ENCODE measurements around the gene CCDC106.
A peak's percentile ranks its signal among the peaks of the same experiment; 100 is the strongest.

The CCDC106 gene

DNA sequence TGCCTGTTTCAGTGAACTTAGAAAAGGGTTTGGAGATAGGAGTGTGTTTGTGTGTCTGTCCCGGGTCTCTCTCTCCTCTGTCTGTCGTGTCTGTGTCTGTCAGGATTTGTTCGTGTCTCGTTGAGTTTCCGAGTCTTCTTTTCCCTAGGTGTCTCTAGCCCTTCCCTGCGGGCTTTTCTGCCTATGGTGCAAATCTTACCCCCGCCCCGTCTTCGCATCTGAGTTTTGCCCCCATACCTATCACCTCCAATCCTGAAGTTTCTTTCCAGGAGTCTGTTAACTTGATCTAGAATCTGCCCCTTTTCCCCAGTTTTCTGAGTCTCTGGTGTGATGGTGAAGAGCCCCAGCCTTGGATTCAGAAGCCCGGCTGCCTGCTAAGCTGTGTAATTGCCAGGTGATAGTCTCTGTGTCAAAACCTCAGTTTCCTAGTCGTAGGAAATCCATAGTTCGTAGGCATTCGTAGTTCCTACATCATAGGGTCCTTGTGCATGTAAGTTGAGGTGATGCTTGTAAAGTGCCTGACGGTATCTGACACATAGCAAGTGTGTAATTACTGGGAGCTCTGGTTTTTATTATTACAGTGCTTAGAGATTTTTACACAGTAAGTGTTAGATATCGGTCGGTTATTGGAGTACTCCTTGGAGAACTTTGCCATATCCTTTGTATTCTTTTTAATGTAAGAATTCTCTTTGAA lies 27.8 kb downstream of the CCDC106 start:
- peak overlapping the region; percentile 93 for H3K4me3 ChIP-seq (ENCODE audit: low read length)
- no peak for DNase-seq (ENCODE audit: low read depth, low spot score)

DNA sequence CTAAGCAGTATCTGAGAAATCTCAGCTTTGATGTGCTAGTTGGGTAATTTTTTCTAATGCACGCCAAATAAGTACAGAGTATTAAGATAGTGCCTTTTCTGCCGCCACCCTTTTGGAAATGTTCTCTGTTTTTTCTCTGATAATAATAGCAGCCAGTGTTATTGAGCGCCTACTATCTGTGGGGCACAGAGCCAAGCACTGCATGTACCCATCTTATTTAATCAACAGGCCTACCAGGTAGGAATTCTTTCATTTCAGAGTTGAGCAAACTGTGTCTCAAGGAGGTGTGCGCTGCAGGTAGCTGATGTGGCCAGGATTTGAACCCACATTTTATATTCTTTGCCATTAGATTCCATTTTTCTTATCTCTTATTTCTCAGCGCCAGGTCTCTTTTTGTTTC lies 28.4 kb downstream of the CCDC106 start:
- DNase-seq (ENCODE audit: low read depth, low spot score), result no peak
- H3K4me3 ChIP-seq (ENCODE audit: low read length), result peak overlapping the region; percentile 93

- DNase-seq (ENCODE audit: low read depth, low spot score), result no peak
- H3K4me3 ChIP-seq (ENCODE audit: low read length), result no peak overlapping the region
Observed at GRCh38 chr19:55676889-55677505, 29.0 kb downstream of the CCDC106 start.

DNA sequence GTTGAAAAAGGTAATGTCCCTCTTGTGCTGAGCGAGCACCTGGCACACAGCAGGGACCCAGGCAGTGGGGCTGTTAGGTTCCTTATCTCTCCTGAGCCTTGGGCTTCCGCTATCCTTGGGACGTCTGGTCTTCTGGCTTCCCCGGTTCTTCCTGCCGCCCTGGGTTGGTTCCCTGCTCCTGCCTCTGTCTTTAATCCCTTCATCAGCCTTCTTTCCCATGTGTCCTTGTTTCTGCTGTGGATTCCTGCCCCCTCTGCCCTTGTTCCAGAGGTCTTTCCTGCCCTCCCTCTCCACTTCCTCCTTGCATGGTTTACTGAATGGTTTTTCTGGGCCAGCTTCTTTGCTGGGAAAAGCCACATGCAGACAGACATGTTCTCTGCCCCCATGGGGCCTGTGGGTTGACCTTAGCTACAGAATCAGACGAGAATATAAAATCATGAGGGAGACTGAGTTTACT lies 29.6 kb downstream of the CCDC106 start:
- DNase-seq (ENCODE audit: low read depth, low spot score), result no peak
- H3K4me3 ChIP-seq (ENCODE audit: low read length), result no peak overlapping the region

GRCh38 chr19:55678121-55678671 lies 30.2 kb downstream of the CCDC106 start:
- no peak overlapping the region for H3K4me3 ChIP-seq (ENCODE audit: low read length)
- DNase-seq (ENCODE audit: low read depth, low spot score), result no peak

- no peak overlapping the region for H3K4me3 ChIP-seq (ENCODE audit: low read length)
- DNase-seq (ENCODE audit: low read depth, low spot score), result no peak
Observed at GRCh38 chr19:55679343-55680257, 31.6 kb downstream of the CCDC106 start.

DNA sequence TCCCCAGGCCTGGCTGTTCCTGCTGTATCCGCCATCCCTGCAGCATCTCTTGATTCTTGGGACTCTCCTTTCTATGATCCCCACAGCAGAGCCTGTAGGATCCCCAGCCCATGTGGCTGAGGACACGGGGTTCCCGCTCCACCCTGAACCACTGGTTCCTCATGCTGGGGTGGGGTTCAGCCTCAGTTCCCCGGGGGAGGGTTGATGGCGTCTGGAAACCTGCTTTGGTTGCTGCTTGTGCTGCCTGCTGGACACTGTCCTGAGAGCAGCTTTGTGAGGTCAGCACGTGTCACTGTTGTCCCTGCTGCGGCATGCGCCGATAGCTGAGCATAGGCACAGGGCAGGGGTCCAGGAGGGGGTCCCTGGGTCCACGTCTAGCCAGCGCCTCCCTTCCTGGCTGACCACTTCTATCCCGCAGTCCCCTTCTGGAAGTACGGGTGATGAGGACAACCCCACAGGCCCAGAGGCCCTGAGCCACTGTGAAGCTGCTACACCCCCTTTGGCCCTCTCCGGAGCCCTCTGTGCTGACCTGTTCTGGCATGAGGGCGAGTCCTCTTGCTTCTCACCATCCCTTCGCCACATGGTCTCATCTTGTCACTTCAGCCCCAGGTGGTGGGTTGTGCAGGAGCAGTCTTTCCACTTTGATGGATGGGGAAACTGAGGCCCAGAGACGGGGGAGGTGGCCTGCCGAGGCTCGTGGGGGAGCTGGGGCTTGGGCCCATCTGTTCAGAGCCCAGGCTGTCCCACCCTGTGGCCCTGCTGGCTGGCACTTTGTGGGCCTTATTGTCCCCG lies 32.5 kb downstream of the CCDC106 start:
- DNase-seq (ENCODE audit: low read depth, low spot score), result no peak
- no peak overlapping the region for H3K4me3 ChIP-seq (ENCODE audit: low read length)

- no peak for DNase-seq (ENCODE audit: low read depth, low spot score)
- H3K4me3 ChIP-seq (ENCODE audit: low read length), result no peak overlapping the region
Observed at GRCh38 chr19:55681131-55682092, 33.4 kb downstream of the CCDC106 start.

DNA sequence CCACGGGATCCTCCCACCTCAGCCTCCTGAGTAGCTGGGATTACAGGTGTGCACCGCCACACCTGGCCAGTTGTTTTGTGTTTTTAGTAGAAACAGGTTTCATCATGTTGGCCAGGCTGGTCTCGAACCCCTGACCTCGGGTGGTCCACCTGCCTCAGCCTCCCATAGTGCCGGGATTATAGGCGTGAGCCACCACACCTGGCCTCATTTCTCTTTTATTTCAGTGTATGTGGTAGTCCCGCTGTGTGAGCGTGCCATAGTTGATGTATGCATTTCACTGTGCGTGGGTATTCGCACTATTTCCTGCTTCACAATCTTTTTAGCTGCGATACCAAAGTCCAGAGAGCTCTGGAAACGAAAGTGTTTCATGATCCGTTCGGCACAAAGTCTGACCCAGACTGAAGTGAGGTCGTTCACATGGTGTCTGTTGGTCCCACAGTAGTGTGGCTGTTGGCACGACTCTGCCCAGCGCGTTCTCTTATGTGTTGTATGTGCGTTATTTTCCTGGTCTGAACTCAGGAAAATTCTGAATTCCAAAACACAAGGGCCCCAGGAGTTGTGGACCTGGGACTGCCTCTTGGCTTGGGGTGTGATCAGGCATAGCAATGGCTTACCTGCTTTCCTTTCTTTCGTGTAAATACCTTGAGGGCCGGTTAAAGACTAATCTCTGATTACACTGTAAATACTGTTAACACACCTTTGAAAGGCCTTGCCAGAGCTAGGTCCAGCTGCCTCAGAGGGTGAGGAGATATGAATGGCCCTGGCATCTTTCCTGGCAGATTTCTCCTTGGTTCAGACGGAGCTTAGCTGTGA lies 35.6 kb downstream of the CCDC106 start:
- H3K4me3 ChIP-seq (ENCODE audit: low read length), result no peak overlapping the region
- no peak for DNase-seq (ENCODE audit: low read depth, low spot score)

DNA sequence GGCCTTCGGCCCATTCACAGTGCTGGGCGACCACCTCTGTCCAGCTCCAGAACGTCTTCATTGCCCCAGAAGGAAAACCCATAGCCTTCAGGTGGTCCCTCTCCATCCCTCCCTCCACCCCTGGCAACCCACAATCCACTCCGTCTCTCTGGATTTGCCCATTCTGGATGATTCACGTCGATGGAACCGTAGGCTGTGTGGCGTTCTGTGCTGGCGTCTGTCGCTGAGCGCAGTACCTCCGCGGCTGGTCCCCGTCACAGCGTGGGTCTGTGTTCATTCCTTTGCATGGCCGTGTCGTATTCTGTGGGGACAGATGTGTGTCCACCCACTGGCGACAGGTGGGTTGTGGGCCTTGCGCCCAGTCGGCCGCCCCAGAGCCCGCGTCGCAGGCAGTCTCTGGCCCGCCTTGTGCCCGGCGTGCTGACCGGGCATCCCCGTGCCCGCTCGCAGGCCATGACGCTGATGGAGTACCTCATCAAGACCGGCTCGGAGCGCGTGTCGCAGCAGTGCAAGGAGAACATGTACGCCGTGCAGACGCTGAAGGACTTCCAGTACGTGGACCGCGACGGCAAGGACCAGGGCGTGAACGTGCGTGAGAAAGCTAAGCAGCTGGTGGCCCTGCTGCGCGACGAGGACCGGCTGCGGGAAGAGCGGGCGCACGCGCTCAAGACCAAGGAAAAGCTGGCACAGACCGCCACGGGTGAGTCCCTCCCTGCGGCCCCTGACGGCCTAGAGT lies 37.1 kb downstream of the CCDC106 start:
- H3K4me3 ChIP-seq (ENCODE audit: low read length), result no peak overlapping the region
- DNase-seq (ENCODE audit: low read depth, low spot score), result no peak

DNA sequence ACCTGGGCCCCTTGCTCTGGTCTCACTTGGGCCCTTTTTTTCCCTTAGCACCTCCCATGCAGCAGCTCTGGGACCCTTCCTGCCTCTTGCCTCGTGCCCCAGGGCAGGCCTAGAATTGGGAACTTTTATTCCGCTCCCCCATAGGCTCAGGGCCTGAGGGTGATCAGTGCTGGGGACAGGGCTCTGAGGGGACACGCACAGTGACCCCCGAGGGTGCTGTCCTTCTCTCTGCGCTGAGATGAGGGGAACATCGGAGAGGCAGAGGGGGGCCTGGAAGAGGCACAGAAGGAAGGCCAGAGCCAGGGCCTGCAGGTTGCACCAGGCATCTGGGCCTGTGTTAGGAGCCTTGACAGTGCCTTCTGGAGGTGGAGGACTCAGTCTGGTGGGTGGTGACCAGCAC lies 37.8 kb downstream of the CCDC106 start:
- no peak overlapping the region for H3K4me3 ChIP-seq (ENCODE audit: low read length)
- no peak for DNase-seq (ENCODE audit: low read depth, low spot score)

GRCh38 chr19:55686311-55687050 lies 38.5 kb downstream of the CCDC106 start:
- no peak for DNase-seq (ENCODE audit: low read depth, low spot score)

DNA sequence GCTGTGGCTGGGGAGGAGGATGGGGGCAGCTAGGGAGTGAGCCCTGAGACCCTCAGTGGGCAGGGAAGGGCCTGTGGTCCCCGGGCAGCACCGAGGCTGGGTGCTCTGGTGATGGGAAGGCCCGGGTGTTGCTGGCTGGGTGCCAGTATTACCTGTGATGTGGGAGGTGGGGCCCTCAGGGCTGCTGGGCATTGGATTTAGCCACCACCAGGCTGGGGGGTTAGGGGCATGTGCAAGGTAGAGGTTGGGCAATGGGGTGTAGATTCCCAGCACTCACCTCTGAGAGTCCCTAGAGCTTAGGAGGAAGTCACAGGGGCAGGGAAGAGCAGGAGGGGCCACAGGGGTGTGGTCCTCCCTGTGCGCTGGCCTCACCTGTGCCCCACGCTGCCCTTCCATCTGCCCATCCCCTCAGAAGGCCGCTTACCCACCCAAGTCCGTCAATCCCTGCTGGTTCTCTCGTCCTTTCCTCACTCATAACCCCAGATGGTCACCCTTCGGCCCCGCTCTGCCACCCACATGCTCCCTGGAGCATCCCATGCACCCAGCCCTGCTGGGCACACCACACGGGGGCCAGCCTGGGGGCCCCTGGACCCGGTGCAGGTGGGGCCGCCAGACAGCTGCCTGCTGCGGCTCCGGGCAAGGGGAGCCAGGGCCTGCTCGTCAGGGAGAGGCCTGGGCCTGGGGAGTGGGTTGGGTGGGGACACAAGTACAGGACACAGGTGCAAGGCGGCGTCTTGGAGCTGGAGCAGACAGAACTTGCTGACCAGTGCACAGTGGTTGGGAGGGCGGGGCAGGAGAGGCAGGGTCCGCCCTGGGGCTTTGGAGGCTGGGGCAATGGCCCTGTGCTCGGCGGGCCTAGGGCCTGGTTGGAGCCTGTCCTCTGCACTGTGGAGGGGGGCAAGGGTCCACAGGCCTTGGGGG lies 39.5 kb downstream of the CCDC106 start:
- H3K4me3 ChIP-seq (ENCODE audit: low read length), result no peak overlapping the region
- DNase-seq (ENCODE audit: low read depth, low spot score), result no peak

More at GRCh38 chr19:55686311-55687050, 38.5 kb downstream of the CCDC106 start:
- H3K4me3 ChIP-seq (ENCODE audit: low read length), result no peak overlapping the region

DNA sequence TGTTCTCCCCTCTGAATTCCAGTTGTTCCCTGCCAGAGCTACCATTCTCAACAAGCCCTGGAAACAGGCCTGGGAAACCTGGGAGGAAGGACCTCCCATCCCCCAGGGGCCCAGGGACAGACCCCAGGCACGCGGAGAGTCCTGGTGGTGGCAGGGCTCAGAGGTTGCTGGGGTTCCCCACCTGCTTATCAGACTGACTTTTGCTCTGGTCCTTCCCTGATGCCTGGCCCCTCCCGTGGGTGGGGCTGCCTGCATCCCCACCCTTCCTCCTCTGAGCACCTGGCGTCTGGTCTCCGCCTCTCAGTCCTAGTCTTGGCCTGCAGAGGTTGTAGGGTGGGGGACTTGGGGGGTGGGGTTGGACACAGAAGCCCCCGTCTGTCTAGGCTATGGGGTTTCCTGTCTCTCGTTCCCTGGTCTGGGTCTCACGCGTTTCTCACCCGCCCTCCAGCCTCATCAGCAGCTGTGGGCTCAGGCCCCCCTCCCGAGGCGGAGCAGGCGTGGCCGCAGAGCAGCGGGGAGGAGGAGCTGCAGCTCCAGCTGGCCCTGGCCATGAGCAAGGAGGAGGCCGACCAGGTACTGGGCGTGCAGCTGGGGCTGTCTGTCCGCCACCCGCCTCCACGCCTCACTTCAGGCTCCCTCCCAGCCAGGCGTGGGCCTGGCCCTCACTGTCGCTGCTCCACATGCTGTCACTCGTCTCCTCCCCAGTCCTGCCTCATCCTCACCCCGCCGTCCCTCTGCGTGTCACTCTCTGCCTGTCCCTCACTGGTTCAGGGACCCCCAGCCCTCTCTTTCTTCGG lies 40.6 kb downstream of the CCDC106 start:
- no peak overlapping the region for H3K4me3 ChIP-seq (ENCODE audit: low read length)
- no peak for DNase-seq (ENCODE audit: low read depth, low spot score)

Measured in Jurkat, Clone E6-1 (cell line).